ENCODE data around the gene SNTB2. TPM values are rescaled to one million over a fixed set of nuclear protein-coding genes. Genes with fewer than 3 reads are reported as not detected.

The SNTB2 gene
- total and polyA plus RNA-seq, 2 of the 8 experiments (the other 6 are each of a cell fraction or from before 2014, with no cell fraction given), result 6.0 to 16.1 TPM

- no peaks in the 10 kb centered on the region for H3K9me3 ChIP-seq (ENCODE audit: insufficient read depth in 2 of 2, low read depth in 1 of 2, low read length in 1 of 2)
- H3K23ac ChIP-seq (ENCODE audit: insufficient read length), result no peak overlapping the region
- H2BK15ac ChIP-seq (ENCODE audit: low read length), result no peak overlapping the region
- no peak overlapping the region for H3K4me3 ChIP-seq (ENCODE audit: extremely low read depth in 1 of 4, insufficient read depth in 2 of 4, low read depth in 3 of 4, low read length in 4 of 4)
- H3K79me1 ChIP-seq (ENCODE audit: low read depth, low read length), result no peaks in the 10 kb centered on the region; the same call in 1 of the 2 replicates
- no peak overlapping the region for H4K91ac ChIP-seq (replicated peaks; ENCODE audit: insufficient read length, low read length)
- no peak overlapping the region for H3K14ac ChIP-seq (ENCODE audit: insufficient read length)
- FAIRE-seq, result no peak
- CTCF ChIA-PET (ENCODE audit: partially characterized antibody), result no interaction called here
- no peak overlapping the region for H3K4ac ChIP-seq (replicated peaks; ENCODE audit: insufficient read length, low read depth, low read length)
- TF ChIP-seq KDM4A (IDR thresholded peaks at IDR 0.05; ENCODE audit: low read depth, low read length, severe bottlenecking) (no peak), MAX (IDR thresholded peaks at IDR 0.05) (no peak), TBP (IDR thresholded peaks at IDR 0.05; ENCODE audit: low read depth, low read length) (no peak)
- no peak overlapping the region for H2AK5ac ChIP-seq (ENCODE audit: low read depth, low read length)
- no peak overlapping the region for H4K8ac ChIP-seq (ENCODE audit: extremely low read depth, insufficient read depth, low read length)
- no peak overlapping the region for H4K5ac ChIP-seq (ENCODE audit: insufficient read length, low read depth, low read length)
- H3K36me3 ChIP-seq (ENCODE audit: control insufficient read depth in 2 of 4, insufficient read depth in 4 of 4, low read length in 3 of 4), result no peaks in the 10 kb centered on the region
- H4K20me1 ChIP-seq (replicated peaks in 1 of 2; ENCODE audit: control insufficient read depth in 1 of 2, insufficient read depth in 2 of 2, low read length in 2 of 2), result peaks cover 0 to 2% of the 10 kb centered on the region in 2 experiments
- H3K27me3 ChIP-seq (replicated peaks in 1 of 4; ENCODE audit: control insufficient read depth in 3 of 4, extremely low read depth in 1 of 4, insufficient read depth in 3 of 4, low read length in 3 of 4), result no peaks in the 10 kb centered on the region
- H3K23me2 ChIP-seq (ENCODE audit: low read depth, low read length), result no peaks in the 10 kb centered on the region
- H3K9ac ChIP-seq (replicated peaks in 1 of 4; ENCODE audit: extremely low read depth in 1 of 4, low read depth in 3 of 4, low read length in 3 of 4), result no peak overlapping the region
- no peak for DNase-seq (ENCODE audit: low read depth in 1 of 2, low spot score in 2 of 2)
- H2BK20ac ChIP-seq (ENCODE audit: low read length), result no peak overlapping the region
- H3K79me2 ChIP-seq (ENCODE audit: control insufficient read depth in 1 of 2, insufficient read depth in 2 of 2, low read length in 2 of 2), result peaks cover 0 to 11% of the 10 kb centered on the region in 2 experiments; a peak in 1 of 4 replicates
- no peak overlapping the region for H3K4me2 ChIP-seq (ENCODE audit: insufficient read depth in 1 of 2, low read depth in 2 of 2, low read length in 2 of 2)
- no peaks in the 10 kb centered on the region for H3K4me1 ChIP-seq (replicated peaks in 1 of 4; ENCODE audit: control insufficient read depth in 3 of 4, insufficient read depth in 4 of 4, low read length in 3 of 4)
- 94% methylated on average over 2 of the region's 2 CpGs; no CpG with 5 or more reads in 1 of the 2 experiments for WGBS, 2 experiments (ENCODE audit: extremely low coverage in 1 of 2, insufficient coverage in 1 of 2, insufficient read length in 1 of 2, insufficient replicate concordance in 2 of 2, low coverage in 1 of 2, low lambda C conversion rate in 2 of 2, missing lambda C conversion rate in 1 of 2)
- H3K27ac ChIP-seq (ENCODE audit: low read depth, low read length), result no peak overlapping the region
- POLR2A ChIA-PET (ENCODE audit: partially characterized antibody), result no interaction called here
- H2AFZ ChIP-seq (ENCODE audit: low read length), result no peak overlapping the region
- no peak overlapping the region for H3K18ac ChIP-seq (ENCODE audit: extremely low read depth, low read length)
- H2BK5ac ChIP-seq (ENCODE audit: low read depth, low read length), result no peak overlapping the region
- H2BK12ac ChIP-seq (ENCODE audit: low read depth, low read length), result no peak overlapping the region
- H2BK120ac ChIP-seq (replicated peaks; ENCODE audit: low read depth, low read length), result no peak overlapping the region
- no peak overlapping the region for H3K56ac ChIP-seq (replicated peaks; ENCODE audit: insufficient read length, low read depth, low read length)
These were observed 14.3 kb downstream of the SNTB2 start for GRCh38 chr16:69201291-69201690.
